HCEC 1CT (cell line): ENCODE measurements around the gene TRAPPC12.
"Not testable (repeated sequence)": the region's sequence is repeated elsewhere in the genome, so short reads cannot be mapped to it uniquely, and the experiment has no call there.

Source experiments
- DNase-seq: peaks from one replicate; pipeline ENCODE4 v3.0.0-alpha.2; 2017

TRAPPC12 gene

DNA sequence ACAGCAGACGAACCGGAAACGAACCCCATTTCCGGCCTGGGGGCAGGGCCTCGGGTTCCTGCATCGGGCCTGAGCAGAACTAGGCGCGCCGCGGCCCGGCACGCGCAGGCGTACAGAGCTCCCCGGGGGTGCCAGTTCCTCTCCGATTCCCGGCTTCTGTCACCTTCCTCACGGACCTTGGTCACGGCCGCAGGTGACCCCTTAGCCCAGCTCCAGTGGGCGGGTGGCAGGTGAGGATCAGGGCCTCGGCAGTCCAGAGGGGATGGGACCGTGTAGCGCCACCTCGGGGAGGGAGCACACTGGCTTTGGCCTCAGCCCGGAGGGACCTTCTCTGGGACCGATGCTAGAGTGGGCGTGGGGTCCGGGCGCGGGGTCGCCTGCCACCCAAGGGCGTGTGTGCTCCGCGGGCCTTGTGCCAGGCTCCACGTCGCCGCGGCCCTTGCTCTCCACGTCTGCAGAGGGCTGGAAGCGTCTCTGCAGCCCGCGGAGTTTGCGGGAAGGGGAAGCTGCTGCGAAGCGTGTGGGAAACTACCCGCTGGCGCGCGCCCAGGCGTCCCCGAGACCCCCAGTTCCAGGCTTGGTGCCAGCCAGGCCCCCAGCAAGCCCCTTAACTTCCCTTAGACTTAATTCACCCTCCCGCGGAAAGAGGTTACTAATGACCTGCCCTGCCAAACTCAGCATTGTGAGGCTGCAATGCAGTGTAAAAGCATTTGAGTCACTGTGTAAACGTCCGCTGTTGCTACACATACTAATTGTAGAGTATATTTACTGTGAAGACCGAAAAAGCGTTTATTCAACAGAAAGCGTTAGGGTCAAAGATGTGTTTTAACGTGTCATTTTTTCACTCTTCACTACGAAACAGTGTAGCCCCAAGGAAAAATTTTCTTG is at the start of gene TRAPPC12:
Gene TRAPPC12 (plus strand): TSS at position 48 of the 888 bp plus-strand sequence. CDS start 7,930 bp downstream, outside the sequence.
- DNase-seq, result peak; percentile 84

DNA sequence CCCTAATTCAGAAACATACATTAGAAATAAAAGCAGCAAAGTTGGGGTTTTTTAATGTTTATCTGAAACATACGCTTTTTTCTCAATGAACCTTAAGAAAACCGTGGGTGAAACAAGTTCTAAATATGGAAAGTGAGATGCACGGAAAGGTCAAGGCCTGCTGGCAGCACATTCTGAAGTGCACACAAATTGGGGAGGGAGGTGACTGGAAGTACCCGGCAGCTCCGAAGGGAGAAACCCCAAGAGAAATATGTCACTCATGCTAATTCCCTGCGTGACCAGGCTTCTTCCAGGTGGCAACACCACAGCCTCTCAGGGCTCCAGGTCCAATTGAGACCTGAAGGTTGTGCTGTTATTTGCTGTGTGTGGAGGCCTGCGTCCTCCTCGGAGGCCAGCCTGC is 47.4 kb upstream of the TRAPPC12 start:
- DNase-seq, result no peak

DNA sequence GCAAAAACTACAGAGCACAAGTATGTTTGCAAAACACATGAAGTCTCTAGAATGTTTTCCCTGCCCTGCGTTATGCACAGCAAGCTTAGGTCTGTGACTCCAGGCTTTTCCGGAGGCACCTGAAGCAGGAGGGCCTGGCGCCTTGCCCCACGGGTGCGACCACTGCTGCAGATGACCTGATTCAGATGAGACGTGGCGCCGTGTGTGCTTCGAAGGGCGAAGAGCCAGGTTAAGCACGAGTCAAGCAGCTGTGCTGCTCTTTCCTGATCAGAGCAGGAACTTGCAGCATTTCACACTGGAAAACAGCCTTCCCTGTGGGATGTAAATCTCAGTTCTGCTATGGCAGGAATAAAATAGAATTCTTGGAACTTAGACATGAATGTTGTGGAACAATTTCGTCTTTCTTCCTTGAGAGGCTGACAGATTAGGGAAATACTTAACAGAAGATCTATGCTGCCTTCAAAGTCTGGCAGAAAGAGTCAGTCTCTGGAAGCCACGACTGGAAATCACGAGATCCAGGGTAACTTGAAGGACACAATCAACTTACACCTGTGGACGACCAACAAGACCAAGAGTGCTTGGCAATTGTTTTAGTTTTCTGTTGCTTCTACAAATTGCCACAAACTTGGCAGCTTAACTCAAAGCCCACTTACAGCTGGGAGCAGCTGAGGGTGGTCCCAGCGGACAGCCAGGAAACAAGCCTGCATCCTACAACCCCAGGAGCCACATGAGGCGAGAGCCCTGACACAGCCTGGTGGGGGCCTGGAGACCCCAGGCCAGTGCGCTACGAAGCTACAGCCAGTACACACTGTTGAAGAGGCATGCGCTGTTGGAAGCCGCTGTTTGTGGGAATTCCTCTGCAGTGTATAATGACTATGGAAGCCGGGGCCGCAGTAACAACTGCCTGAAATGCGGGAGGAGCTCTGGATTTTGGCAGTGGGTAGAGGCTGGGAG is 44.8 kb upstream of the TRAPPC12 start:
- no peak for DNase-seq

DNA sequence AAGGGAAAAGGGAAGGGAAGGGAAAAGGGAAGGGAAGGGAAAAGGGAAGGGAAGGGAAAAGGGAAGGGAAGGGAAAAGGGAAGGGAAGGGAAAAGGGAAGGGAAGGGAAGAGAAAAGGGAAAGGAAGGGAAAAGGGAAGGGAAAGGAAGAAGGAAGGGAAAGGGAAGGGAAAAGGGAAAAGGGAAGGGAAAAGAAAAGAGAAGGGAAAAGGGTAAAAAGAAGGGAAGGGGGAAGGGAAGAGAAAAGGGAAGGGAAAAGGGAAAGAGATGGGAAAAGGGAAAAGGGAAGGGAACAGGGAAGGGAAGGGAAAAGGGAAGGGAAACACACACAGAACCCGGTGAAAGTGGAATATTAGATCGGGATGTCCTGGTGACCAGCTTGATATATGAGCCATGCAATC is 42.6 kb upstream of the TRAPPC12 start:
- DNase-seq, result no peak

DNA sequence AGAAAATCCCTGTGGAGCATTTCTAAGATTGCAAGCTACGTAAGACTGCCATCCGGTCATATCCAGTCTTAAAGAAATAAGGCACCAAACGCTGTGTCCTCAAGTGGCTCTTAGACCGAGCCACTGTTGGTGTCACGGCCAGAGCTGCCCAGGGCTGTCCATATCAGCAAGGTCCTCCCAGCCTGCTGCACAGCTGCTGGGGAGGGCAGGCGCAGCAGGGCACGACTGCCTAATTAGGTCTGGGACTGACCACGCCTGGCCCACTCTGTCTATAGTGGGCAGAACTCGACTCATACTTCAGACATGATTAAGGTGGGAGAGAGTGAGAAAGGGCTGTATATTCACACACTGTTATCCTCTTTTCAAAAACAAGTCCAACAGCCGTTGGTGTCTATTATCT is 41.2 kb upstream of the TRAPPC12 start:
- no peak for DNase-seq

DNA sequence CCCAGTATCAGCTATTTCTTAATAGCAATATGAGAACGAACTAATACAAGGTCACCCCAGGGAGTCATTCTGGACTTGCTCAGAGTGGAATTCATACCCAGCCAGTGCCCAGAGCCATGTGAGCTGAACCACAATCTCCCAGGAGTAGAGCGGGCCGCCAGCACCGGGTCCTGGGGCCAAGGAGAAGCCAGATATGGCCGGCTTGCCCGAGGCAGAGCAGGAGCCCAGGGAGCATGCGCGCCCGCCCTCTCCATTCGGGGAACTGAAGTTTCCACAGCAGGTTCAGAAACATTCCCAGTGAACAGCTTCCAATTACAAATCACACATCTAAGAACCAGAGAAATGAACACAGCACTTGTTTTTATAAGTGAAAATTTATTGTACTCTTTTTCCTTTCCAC is 39.4 kb upstream of the TRAPPC12 start:
- no peak for DNase-seq

DNA sequence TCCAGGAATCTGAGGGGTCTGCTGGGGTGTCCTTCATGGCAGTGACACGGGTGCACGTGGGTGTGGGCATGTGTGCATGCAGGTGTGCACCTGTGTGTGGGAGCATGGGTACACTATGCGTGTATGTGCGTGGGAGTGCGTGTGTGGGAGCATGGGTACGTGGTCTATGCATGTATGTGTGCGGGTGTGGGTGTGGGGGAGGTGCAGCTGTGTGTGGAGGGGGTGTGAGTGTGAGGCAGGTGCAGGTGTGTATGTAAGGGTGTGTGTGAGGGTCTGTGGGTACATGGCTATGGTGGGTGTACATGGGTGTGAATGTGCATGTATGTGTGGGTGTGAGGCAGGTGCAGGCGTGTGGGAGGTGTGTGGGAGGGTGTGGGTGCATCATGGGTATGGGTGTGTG is 38.2 kb upstream of the TRAPPC12 start:
- DNase-seq, result no peak

DNA sequence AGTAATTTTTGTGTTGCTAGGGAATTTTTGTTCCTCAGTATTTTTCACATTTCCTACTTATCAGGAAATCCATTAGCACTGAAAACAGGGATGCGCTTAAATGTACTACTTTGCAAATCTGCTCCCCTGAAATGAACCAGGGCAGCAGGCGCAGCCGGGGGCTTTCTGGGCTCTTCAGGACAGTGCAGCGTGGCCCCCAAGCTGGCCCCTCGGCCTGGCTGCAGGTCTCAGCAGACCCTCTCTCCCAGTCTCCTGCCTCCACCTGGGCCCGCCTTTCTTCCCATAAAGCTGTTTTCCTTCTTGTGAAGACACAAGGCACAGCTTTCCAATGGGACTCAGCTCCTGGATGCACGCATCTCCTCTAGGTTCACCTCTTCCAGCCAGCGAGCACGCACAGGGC is 37.2 kb upstream of the TRAPPC12 start:
- no peak for DNase-seq

DNA sequence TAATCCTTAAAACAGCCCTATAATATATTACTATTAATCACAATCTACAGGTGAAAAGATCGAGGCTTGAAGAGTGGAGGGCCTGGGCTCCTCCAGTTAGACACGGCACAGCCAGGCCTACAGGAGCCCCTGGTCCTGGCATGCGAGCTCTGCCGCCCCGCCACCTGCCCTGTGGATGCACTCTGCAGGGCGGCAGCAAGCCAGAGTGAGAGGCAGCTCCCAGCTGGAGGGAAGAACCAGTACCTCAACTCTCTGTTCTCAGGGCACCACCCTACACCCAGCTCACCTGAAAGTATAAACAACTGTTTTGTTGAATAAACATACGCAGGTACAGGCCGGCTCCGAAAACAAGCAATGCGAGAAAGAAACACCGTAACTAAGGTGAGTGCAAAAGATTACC is 36.5 kb upstream of the TRAPPC12 start:
- DNase-seq, result no peak

DNA sequence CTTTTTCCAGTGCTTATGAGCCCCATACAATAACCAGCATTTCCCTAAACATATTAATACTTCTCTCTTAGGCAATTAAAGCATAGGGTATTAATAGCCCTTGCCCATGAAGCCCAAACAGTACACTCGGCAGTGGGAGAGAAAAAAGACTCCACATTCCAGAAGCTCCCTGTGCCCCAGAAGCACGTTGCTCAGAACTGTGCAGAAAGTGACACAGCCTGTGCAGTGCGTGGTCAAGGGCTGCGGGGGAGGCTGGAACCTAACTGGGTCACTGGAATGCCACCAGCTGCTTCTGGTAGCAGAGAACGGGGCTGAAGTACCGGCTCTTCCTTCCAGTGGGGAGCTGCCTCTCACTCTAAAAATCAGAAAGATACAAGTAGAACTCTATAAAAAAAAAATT is 34.6 kb upstream of the TRAPPC12 start:
- no peak for DNase-seq

DNA sequence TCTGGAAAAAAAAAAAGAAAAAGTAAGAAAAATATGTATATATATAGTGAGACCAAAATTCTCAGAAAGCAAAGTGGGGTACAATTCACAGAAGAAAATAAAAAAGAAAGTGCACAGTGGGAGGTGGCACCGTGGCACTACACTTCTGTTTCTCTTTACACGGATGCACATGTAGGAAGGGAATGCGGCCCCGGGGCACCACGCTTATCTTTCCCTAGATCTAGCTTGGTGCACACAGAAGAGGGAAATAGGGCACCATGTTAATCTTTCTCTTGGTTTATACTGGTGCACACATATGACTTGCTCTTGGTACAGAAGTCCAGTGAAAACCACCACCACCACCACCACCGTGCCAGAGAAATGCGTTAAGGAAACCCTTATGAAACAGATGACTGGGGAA is 33.9 kb upstream of the TRAPPC12 start:
- no peak for DNase-seq

DNA sequence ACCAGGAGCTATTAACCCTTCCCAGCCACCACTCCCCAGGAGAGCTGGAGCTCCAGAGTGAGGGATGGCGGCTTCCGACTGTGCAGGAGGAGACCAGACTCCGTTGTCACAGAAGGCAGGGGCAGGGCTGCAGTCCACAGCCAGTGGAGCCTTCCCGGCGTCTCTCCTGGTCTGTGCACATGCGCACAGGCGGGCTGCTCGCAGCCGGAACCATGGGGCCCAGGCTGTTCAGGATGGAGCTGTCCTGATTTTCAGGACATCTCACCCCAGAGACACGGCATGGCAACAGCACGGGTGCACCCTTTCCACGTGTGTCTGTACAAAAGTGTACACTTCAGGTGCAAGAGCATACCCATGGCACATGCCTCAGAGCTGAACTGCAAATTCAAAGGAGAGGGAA is 30.7 kb upstream of the TRAPPC12 start:
- no peak for DNase-seq

DNA sequence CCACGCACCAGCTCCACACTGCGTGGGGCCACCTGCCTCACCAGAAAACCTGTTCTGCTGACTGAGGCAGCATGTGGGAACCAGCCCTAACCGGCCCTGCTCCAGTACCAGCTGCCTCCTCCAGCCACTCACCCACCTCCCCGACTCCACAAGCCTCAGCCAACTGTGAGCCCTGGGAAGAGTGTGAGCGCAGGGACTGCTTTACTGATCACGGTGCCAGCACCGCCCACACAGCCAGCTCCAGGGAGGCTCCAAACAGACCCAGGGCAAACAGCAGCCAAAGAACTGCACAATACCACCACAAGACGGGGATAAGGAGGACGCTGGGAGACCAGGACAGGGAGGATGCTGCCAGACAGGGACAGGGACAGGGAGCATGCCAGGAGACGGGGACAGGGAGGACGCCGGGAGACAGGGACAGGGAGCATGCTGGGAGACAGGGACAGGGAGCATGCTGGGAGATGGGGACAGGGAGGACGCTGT is 30.2 kb upstream of the TRAPPC12 start:
- no peak for DNase-seq

DNA sequence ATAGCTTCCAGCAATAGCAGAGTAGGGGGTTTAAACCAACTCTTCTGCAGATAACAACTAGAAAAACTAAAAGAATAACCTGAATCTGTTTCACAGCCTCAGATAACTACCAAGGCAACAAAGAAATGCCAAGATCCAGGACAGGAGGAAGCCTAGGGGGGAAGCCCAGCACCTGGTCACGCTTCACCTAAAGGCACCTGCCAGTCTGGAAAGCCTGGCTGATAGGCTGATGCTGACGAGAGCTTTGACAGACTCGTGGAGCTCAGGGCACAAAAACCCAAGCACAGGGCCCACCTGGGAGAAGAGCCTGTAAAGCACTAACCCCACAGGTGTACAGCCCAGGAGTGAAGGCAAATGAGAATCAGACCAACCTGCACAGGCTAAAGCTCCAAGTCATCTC is 24.5 kb upstream of the TRAPPC12 start:
- no peak for DNase-seq

DNA sequence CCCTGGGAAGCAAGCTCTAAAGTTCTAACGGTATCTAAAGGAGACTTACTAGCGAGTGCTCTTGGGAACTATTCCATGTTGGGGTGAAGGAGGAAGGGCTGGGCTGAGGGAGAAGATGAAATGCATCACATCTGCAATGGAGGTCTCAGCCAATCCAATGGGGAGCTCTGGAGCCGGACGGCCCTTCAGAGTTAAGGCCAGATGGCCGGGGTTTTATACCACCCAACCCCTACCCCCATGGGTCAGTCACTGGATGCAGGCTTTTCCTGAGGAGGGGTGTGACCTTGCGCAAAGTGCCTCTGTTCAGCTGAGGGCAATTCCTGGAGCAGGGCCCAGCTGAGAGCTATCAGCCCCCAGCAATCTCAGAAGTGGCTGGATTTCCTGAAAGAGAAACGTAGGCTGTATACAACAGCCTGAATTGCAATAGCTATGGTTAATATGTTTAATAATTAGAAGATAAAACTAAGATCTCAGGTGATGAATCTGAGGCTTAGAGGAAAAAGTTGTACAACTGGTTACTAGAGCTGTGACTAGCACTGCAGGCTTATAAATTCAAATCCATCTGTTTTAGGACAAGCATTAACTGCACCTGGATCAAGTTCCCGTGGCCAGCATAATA is 23.4 kb upstream of the TRAPPC12 start:
- no peak for DNase-seq

DNA sequence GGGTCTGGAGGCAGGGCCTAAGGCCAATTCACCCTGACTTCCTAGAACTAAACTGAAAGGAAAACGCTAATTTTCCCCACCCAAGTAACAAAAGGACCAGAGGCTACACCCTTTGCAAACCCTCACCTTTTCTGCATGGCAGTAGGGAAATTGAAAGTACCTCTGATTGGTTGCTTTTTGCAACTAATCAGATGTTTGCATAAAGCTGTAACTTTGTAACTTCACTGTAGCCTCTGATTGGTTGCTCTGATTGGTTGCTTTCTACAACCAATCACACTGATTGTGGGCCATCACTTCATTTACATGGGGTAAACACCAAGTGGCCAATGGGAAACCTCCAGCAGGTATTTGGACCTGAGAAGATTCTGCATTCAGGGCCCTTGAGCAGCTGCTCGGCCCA is 22.7 kb upstream of the TRAPPC12 start:
- DNase-seq, result no peak

DNA sequence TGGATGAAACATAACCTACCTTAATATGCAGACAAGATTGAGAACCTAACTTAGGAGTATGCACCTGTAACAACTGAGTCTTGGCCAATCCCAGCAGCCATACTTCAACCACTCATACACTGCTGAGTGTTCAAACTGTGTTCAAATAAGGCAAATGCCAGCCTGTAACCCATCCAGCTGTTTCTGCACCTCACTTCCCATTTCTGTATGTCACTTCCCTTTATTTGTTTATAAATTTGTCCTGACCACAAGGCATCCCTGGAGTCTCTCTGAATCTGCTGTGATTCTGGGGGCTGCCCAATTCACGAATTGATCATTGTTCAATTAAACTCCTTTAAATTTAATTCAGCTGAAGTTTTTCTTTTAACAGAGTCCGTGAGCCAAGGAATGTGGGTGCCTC is 22.0 kb upstream of the TRAPPC12 start:
- DNase-seq, result not testable (repeated sequence)

DNA sequence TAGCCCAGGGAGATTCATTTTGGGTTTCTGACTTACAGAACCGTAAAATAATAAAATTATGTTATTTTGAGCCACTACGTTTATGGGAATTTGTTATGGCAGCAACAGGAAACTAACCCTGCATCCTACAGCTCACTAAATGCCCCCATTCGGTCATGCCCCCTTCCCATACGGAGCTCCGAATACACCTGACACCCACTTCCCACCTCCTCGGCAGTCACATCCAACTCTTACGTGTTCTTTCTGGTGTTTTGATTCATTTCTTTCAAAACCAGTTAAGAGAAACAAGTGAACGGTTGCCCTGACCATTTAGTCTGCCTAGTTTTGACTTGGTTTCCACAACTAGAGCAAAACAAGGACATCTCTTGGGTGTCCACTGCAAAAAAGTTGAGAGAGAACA is 21.6 kb upstream of the TRAPPC12 start:
- DNase-seq, result no peak

DNA sequence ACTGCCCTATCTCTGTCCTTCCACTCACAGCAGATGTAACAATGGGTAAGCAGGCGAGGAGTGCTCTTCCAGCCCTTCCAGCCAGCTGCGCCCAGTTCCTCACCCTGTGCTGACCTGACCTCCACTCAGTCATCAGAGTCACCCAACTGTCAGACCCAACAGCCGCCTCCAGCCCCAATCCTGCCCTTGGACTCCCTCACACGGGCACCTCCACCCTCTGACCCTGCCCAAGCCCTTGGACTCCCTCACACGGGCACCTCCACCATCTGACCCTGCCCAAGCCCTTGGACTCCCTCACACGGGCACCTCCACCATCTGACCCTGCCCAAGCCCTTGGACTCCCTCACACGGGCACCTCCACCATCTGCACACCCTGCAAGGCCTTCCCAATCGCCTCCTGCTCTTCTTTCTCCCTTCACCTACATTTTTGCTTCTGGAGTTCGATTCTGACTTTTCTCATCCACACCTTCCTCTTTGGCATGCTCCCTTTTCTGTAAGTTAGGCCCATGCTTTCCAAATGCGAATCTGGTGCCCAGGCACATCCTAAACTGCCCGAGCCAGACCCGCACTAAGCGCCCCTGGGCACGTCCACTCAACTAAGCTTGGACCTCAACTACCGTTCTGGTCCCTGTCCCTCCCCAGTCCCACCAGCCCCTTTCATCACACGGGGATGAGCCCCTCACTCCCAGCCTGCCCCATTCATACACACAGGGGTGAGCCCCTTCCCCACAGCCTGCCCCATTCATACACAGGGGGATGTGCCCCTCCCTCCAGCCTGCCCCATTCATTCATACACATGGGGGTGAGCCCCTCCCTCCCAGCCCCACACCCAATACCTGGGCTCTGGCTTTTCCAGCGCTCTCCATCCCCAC is 17.7 kb upstream of the TRAPPC12 start:
- no peak for DNase-seq

DNA sequence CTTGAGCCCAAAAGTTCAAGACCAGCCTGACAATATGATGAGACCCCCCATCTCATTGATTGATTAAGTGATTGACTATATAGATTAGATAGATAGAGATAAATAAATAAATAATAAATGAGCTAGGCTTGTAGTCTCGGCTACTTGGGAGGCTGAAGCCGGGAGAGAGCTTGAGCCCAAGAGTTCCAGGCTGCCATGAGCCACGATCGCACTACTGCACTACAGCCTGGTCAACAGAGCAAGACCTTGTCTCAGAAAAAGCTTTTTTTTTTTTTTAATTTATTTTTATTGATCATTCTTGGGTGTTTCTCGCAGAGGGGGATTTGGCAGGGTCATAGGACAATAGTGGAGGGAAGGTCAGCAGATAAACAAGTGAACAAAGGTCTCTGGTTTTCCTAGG is 14.3 kb upstream of the TRAPPC12 start:
- DNase-seq, result no peak

DNA sequence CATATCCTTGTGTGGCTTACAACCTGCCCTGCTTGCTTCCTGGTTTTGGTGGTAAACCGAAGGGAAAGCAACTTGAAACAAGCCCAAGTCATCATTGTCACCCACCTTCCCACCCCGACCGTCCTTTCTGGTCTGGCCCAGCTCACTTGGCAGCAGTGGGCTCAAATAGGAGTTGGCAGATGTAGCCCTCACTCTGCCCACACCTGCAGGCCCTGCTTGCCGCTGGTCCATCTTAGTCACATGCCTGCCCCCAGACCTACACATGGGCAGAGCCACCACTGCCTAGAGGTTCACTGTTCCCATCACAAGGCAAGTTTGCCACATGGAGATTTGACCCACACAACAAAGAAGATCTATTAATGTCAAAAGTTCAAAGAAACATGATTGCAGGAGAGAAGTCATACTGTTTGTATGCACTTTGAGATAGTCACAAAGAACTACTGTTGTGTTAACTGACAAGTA is 11.2 kb upstream of the TRAPPC12 start:
- no peak for DNase-seq
